CD4-positive, alpha-beta T cell treated with Interleukin-6 at 100 ng/mL for 8 hours (primary cell): ENCODE measurements around the gene PPP2R5A.
"Not testable (repeated sequence)": the region's sequence is repeated elsewhere in the genome, so short reads cannot be mapped to it uniquely, and the experiment has no call there.

Source experiments
- DNase-seq: peaks from one replicate; pipeline ENCODE4 v3.0.0-alpha.2; 2020; ENCODE audit warnings: mixed read lengths, low spot score

Gene PPP2R5A

DNA sequence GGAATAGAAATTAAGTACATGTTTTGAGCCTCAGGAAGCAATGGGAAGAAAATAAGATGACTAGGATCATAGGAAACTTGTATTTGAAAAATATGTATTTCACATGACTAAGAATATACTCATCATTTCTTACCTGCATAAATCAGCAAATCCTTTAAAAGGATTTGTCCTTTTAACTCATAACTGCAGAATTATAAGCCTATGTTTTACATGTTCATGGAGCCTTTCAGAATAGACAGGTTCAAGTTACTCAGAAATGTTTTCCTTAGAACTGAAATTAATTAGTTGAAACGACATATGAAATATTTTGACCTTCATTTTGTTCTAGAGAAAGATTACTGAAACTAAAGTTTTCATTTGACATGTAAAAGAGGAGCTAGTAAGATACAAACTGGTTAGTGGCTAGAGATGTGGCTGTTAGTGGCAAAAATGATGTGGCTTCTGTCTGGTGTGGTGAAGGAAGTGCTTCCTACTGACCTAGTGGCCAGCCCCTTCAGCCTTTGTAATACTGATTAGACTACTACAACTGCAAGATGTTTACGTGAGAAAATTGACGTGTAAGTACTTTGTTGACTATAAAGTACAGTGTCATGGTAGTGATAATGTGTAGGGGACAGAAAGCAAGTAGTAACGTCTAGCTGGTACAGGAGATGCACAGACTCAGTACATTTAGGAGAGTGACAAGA, 74.7 kb downstream of the PPP2R5A start:
- no peak for DNase-seq

GRCh38 chr1:212364985-212365384, 79.8 kb downstream of the PPP2R5A start:
- DNase-seq: no peak

- no peak for DNase-seq
Observed at GRCh38 chr1:212366901-212367300, 81.7 kb downstream of the PPP2R5A start.

DNA sequence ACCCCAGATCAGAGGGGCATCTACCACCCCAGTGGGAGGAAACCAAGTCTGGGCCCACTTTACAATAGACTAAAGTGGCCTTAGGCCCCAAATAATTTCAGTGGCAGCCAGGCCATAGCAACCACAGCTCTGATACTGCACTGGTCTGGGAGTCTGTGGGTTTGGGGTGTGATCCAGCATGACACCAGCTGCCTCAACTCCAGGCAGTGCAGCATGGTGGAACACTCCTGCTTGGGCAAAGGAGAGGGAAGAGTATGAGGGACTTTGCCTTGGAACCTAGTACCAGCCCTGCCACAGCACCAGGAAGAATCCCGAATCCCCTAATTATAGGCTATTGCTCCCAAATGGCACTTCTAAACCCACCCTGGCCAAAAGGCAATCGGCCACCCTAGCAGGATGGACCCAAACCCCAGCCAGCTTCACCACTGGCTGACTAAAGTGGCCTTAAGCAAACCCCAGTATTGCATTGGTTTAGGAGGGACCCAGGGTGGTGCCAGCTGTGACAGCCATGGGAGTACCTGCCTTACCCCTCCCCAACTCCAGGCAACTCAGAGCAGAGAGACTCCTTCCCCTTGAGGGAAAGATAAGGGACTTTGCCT, 82.4 kb downstream of the PPP2R5A start:
- DNase-seq: no peak

DNA sequence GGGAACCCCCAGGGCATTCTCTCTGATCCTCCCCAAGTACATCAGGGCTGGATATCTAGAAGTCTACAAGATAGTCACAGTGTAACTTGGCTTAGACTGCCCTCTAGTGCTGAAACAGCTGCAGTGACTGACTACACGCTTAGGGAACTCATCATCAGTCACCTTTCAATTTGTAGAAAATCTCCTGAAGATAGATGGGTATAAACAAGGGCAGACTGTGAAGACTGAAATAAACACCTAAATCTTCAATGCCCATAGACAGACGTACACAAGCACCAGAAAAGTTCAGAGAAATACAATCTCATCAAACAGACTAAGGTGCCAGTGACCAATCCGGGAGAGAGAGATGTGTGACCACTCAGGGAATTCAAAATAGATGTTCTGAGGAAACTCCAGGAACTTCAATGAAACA, 82.9 kb downstream of the PPP2R5A start:
- DNase-seq: peak; percentile 44

DNA sequence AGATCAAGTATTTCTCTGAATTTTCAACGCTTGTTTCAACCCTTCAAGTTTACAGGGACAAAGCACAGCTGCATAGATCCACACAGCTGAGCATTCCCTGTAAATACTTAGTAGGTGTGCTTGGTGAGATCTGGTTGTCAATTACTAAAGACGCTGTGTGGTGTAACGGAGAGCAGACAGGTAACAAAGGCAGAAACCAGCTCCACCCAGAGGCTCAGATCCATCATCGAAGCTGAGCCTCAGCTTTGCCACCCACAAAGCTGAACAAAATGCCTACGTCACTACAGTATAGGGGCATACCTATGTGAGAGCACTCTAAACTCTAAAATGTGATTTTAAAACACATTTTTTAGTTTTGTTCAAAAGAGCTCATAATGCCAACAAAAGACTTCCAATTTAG, 90.8 kb downstream of the PPP2R5A start:
- DNase-seq: no peak

DNA sequence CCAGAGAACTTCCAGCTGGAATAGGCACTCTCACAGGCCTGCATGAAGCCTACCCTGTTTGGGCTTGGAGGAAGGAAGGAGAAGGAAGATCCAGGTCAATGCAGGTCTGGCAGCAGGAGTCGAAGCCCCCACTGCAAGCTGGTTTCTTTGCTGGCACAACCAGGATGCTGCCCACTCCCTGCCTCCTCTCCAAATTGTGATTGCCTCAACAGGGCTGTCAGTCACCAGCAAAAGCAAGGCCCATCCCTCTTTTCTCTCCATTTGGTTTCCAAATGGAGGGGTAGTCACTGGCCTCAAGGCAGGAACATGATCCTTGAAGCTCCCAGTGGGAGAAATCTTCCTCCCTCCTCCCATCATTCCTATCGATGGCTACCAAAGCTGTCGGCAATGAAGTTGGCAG, 92.4 kb downstream of the PPP2R5A start:
- DNase-seq: no peak

DNA sequence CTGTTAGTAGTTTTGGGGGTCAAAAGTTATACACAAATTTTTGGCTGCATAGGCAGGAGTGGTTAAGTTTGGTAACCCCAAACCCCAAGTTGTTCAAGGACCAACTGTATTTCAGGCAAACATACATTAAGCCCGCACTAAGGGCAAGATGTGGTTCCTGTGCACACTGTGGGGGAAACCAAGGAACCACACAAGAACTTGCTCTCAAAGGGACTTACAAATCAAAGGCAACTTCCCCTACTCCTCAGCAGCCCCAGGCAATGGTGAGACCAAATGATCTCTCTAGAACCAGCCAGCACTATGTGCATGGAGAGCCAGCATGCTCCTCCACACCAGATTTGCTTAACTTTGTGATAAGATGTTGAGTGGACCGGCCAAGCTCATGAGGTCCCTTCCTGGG, 94.2 kb downstream of the PPP2R5A start:
- no peak for DNase-seq

GRCh38 chr1:212381397-212382035, 96.3 kb downstream of the PPP2R5A start:
- no peak for DNase-seq

DNA sequence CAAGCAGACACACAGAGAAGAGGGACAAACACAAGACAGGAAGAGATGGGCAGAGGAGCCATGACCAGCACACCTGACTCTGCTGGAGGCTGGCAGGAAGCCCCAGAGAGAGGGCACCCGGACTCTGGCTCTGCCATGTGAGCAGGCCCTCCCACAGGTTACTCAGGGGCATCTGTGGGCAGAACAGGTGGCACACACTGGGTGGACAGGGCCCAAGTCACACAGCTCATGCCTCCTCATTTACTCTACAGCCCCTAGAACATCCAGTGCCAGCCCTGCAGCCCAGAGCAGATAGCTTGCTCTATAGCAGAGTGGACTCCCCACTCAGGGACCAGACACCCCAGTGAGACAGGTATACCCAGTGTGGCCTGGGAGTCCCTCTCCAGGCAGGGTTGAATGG, 100.8 kb downstream of the PPP2R5A start:
- no peak for DNase-seq

DNA sequence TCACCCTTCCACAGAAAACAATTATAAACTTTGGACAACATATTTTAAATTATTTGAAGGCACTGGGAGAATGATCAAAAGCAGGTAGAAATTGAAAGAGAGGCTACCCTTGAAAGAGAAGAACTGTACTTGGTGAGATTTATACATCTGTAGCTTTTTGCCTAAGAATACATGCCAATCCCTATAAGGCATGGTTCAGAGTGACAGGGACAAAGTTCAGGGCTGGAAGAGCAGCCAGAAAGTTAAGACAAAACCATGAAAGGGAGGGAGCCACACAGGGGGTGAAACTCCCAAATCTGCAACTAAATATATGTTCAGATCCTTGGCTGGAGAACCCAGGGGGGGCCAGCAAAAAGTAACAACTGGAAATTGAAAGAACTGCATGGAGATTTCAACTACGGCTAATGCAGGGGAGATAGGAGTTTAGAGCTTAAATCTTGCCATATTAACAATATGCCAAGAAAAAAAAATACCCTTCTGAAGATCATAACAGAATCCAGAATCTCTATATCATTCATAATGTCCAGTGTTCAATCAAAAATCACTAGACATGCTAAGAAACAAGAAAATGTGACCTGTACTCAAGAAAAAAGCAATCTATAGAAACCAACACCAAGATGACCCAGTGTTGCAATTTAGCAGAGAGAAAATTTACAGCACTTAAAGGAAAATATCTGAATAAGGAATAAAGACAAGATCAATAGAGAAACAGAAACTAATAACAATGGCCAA, 103.9 kb downstream of the PPP2R5A start:
- DNase-seq: no peak

DNA sequence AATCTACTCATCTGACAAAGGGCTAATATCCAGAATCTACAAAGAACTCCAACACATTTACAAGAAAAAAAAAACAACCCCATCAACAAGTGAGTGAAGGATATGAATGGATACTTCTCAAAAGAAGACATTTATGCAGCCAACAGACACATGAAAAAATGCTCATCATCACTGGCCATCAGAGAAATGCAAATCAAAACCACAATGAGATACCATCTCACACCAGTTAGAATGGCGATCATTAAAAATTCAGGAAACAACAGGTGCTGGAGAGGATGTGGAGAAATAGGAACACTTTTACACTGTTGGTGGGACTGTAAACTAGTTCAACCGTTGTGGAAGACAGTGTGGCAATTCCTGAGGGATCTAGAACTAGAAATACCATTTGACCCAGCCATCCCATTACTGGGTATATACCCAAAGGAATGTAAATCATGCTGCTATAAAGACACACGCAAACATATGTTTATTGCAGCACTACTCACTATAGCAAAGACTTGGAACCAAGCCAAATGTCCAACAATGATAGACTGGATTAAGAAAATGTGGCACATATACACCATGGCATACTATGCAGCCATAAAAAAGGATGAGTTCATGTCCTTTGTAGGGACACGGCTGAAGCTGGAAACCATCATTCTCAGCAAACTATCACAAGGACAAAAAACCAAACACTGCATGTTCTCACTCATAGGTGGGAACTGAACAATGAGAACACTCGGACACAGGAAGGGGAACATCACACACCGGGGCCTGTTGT, 110.6 kb downstream of the PPP2R5A start:
- not testable (repeated sequence) for DNase-seq

DNA sequence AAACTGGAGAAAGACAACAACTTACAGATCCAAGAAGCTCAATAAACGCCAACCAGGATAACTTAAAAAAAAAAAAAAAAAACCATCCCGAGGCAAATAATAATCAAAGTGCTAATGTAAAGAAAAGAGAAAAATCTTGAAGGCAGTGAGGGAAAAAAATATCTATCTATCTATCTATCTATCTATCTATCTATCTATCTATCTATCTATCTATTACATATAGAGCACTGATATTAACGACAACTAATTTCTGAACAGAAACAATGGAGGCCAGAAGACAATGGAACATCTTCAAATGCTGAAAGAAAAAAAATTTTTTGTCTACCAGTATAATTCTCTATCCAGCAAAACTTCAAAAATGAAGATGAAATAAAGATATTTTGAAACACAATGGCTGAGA, 111.4 kb downstream of the PPP2R5A start:
- DNase-seq: no peak

- no peak for DNase-seq
Observed at GRCh38 chr1:212397171-212397570, 112.0 kb downstream of the PPP2R5A start.

GRCh38 chr1:212401042-212401441, 115.8 kb downstream of the PPP2R5A start:
- DNase-seq: no peak

DNA sequence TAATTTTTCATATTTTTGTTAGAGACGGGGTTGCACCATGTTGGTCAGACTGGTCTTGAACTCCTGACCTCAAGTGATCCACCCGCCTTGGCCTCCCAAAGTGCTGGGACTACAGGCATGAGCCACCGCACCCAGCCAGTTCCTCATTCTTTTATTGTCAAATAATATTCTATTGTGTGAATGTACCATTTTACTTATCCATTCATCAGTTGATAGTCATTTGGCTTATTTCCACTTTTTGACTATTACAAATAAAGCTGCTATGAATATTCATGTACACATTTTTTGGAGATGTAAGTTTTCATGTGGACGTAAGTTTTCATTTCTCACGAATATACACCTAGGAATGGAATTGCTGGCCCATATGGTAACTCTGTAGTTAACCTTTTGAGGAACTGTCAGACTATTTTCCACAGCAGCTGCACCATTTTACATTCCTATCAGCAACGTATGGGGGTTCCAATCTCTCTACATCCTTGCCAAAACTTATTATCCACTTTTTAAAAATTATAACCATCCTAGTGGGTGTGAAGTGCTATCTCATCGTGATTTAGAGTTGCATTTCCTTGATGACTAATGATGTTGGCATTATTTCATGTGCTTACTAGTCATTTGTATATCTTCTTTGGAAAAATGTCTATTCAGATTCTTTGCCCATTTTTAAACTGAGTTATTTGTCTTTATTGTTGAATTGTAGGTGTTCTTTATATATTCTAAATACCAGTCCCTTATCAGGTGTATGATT, 116.8 kb downstream of the PPP2R5A start:
- no peak for DNase-seq

- no peak for DNase-seq
Observed at GRCh38 chr1:212402666-212403321, 117.6 kb downstream of the PPP2R5A start.

DNA sequence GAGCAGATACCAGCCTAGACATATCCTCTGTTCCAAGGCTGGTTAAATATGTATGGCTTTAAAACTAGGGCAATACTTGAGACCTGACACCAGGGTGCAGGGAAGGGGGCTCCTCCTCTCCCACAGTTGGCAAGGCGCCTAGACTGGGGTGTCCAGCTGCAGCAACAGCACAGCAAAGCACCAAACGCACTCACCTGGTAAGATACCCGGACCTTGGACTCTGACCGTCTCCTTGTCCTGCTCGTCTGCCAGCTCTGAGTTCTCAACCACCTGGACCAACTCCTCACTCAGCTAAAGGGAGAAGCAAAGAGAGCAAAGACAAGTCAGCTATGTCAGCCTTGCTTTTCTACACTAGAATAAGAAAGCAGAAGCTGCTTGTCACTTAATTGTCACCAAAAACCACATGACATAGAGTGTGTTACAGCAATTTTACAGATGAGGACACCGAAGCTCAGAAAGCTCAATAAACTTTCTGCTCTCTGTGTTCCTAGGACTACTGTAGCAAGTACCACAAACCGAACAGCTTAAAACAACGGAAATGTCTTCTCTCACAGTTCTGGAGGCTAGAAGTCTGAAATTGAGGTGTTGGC, 125.1 kb downstream of the PPP2R5A start:
- DNase-seq: no peak
